Mesangial cell (primary cell): Measurements from ENCODE around the gene DMWD. TPM values are rescaled to one million over a fixed set of nuclear protein-coding genes. Genes with fewer than 3 reads are reported as not detected.

ENCODE experiments used
- total RNA-seq: library from RNA; depleted of rRNA; stranded (reverse); fragments of >200 nt; gene quantifications from 2 replicates; pipeline ENCODE4 v1.2.3, GENCODE V29; 2015

The DMWD gene
- 35.0 and 39.7 TPM in 2 replicates for total RNA-seq

GRCh38 chr19:45792470-45793177 lies at the start of gene DMWD:
DMWD (minus strand) TSS chr19:45792845; CDS start chr19:45792756, 89 bp downstream.

GRCh38 chr19:45814851-45815480 lies 22.3 kb upstream of the DMWD start, which contains the start of gene RSPH6A:
RSPH6A (minus strand) TSS chr19:45815308; CDS start chr19:45815176, 132 bp downstream.

GRCh38 chr19:45782162-45782691 lies 10.4 kb downstream of the DMWD start, which contains the start of gene DMPK:
DMPK (minus strand) TSS chr19:45782490; CDS start chr19:45782352, 138 bp downstream.

GRCh38 chr19:45768984-45769782 lies 23.5 kb downstream of the DMWD start, which contains the start of gene SIX5:
SIX5 (minus strand) TSS chr19:45769252; CDS start chr19:45768844, 408 bp downstream.

GRCh38 chr19:45733160-45733810 lies 59.4 kb downstream of the DMWD start, which contains the start of gene MEIOSIN:
MEIOSIN (plus strand) TSS chr19:45733439; CDS start chr19:45735377, 1,938 bp downstream.

Other genes with a start within 250 kb of the DMWD start
- gene OPA3, start 208.0 kb downstream of the DMWD start, total RNA-seq = 8.5 and 11.9 TPM in 2 replicates
- not detected in 2 replicates for gene GPR4, start 190.6 kb downstream of the DMWD start, total RNA-seq
- gene EML2, start 153.4 kb downstream of the DMWD start, total RNA-seq = 16.4 and 17.9 TPM in 2 replicates
- gene GIPR, start 124.6 kb downstream of the DMWD start, total RNA-seq = 0.51 TPM in 1 of 2 replicates, not detected in the other
- 134 and 228 TPM in 2 replicates for gene SNRPD2, start 100.9 kb downstream of the DMWD start, total RNA-seq
- 22.2 and 29.7 TPM in 2 replicates for gene QPCTL, start 100.2 kb downstream of the DMWD start, total RNA-seq
- 11.9 and 15.3 TPM in 2 replicates for gene FBXO46, start 61.9 kb downstream of the DMWD start, total RNA-seq
- not detected in 2 replicates for gene MEIOSIN, start 59.4 kb downstream of the DMWD start, total RNA-seq
- 14.2 and 26.9 TPM in 2 replicates for gene SIX5, start 23.6 kb downstream of the DMWD start, total RNA-seq
- gene DMPK, start 10.4 kb downstream of the DMWD start, total RNA-seq = 8.5 and 23.1 TPM in 2 replicates
- under 0.01 TPM in 1 of 2 replicates, not detected in the other for gene RSPH6A, start 22.5 kb upstream of the DMWD start, total RNA-seq
- gene SYMPK, start 70.3 kb upstream of the DMWD start, total RNA-seq = 45.0 and 54.6 TPM in 2 replicates
- 0.33 and 1.4 TPM in 2 replicates for gene FOXA3, start 71.5 kb upstream of the DMWD start, total RNA-seq
- gene IRF2BP1, start 93.3 kb upstream of the DMWD start, total RNA-seq = 28.0 and 39.0 TPM in 2 replicates
- 3.6 and 5.5 TPM in 2 replicates for gene MYPOP, start 109.8 kb upstream of the DMWD start, total RNA-seq
- not detected in 2 replicates for gene NANOS2, start 121.9 kb upstream of the DMWD start, total RNA-seq
- not detected in 2 replicates for gene NOVA2, start 181.0 kb upstream of the DMWD start, total RNA-seq
- 10.3 and 15.5 TPM in 2 replicates for gene CCDC61, start 202.6 kb upstream of the DMWD start, total RNA-seq
- gene PGLYRP1, start 230.2 kb upstream of the DMWD start, total RNA-seq = not detected in 2 replicates
- not detected in 2 replicates for gene IGFL4, start 248.2 kb upstream of the DMWD start, total RNA-seq